Endothelial cell of umbilical vein (primary cell): ENCODE measurements around the gene TMEM179B. TPM values are rescaled to one million over a fixed set of nuclear protein-coding genes. Genes with fewer than 3 reads are reported as not detected.

Experiments used
- BruUV-seq: library from RNA; stranded (reverse); fragments of 400-500 nt; replicated peaks from 2 replicates; lab custom pipeline; 2021; lab: Mats Ljungman, UMichigan
- CTCF ChIA-PET: fragments of 300-600, 350-600 bp; sonication (Branson Sonifier 250); formaldehyde crosslinking; loops from one replicate; lab custom pipeline; 2021; ENCODE audit warnings: antibody characterized with exemption, inconsistent platforms; lab: Charles Lee
- POLR2A ChIA-PET: fragments of 300-600, 350-600 bp; sonication (Branson Sonifier 250); formaldehyde crosslinking; loops from one replicate; lab custom pipeline; 2021; ENCODE audit warnings: antibody characterized with exemption, inconsistent platforms; lab: Charles Lee
- DNase-seq: peaks from one replicate; pipeline ENCODE4 v3.0.0-alpha.2; 2011; ENCODE audit warnings: low read depth, low spot score
- FAIRE-seq: peaks from 2 replicates; lab custom pipeline; 2011; peaks lifted over from hg19 to GRCh38; lab: Jason Lieb, UNC
- H2AFZ ChIP-seq: 2 replicates; pipeline ENCODE4 v1.6.0; 2012; ENCODE audit warnings: low read depth, low read length, control low read depth, inconsistent platforms
- H3K27ac ChIP-seq: 2 replicates; pipeline ENCODE4 v1.5.1; 2011; ENCODE audit warnings: low read depth, mild to moderate bottlenecking, control low read depth, low read length, moderate library complexity; ENCODE audit not compliant: insufficient read depth
- H3K27me3 ChIP-seq, 2 experiments: 2 replicates each; pipeline versions ENCODE4 v1.6.0 to v1.6.1; 2011; ENCODE audit warnings: low read length in 2 of 2, mixed read lengths in 1 of 2; ENCODE audit not compliant: control insufficient read depth in 2 of 2, insufficient read depth in 2 of 2
- H3K36me3 ChIP-seq, 2 experiments: 2 replicates in 1 of 2; 3 replicates in 1 of 2; pipeline ENCODE4 v1.5.1; 2011; ENCODE audit warnings: low read length in 2 of 2, mild to moderate bottlenecking in 1 of 2, moderate library complexity in 1 of 2; ENCODE audit not compliant: control insufficient read depth in 2 of 2, insufficient read depth in 2 of 2; ENCODE audit errors: extremely low read depth in 1 of 2
- H3K4me1 ChIP-seq: 3 replicates; pipeline ENCODE4 v1.5.1; 2011; ENCODE audit warnings: mild to moderate bottlenecking, low read length; ENCODE audit not compliant: control insufficient read depth, insufficient read depth; ENCODE audit errors: extremely low read depth
- H3K4me2 ChIP-seq: 2 replicates; pipeline ENCODE4 v1.6.1; 2011; ENCODE audit warnings: low read length, control low read depth, mixed read lengths; ENCODE audit not compliant: insufficient read depth
- H3K4me3 ChIP-seq, 3 experiments: fragments of 200-600 bp in 1 of 3; sonication (generic), shearing (Covaris generic) in 1 of 3; replicated peaks in 1 of 3; 2 replicates each; pipeline ENCODE4 v1.5.1; 2011 to 2016; ENCODE audit warnings: control low read depth in 3 of 3, low read length in 3 of 3, mild to moderate bottlenecking in 2 of 3, inconsistent platforms in 1 of 3, low read depth in 1 of 3, moderate library complexity in 1 of 3; ENCODE audit not compliant: insufficient read depth in 1 of 3
- H3K79me2 ChIP-seq: 2 replicates; pipeline ENCODE4 v1.6.0; 2012; ENCODE audit warnings: low read length, inconsistent platforms; ENCODE audit not compliant: control insufficient read depth, insufficient read depth
- H3K9ac ChIP-seq: replicated peaks from 2 replicates; pipeline ENCODE3; 2011; ENCODE audit warnings: low read length, control low read depth; ENCODE audit not compliant: insufficient read depth; ENCODE audit errors: extremely low read depth
- H3K9me1 ChIP-seq: replicated peaks from 3 replicates; pipeline ENCODE4 v1.6.0; 2011; ENCODE audit warnings: mild to moderate bottlenecking, low read length; ENCODE audit not compliant: control insufficient read depth, insufficient read depth; ENCODE audit errors: extremely low read depth
- H3K9me3 ChIP-seq: replicated peaks from 2 replicates; pipeline ENCODE4 v1.5.1; 2012; ENCODE audit warnings: low read length, inconsistent platforms; ENCODE audit not compliant: control insufficient read depth, insufficient read depth
- H4K20me1 ChIP-seq: replicated peaks from 2 replicates; pipeline ENCODE3; 2011; ENCODE audit warnings: mild to moderate bottlenecking, low read length; ENCODE audit not compliant: control insufficient read depth, insufficient read depth; ENCODE audit errors: extremely low read depth
- CTCF ChIP-seq, 2 donors: IDR thresholded peaks; 1 replicate in 1 of 2; 2 replicates in 1 of 2; pipeline ENCODE4 v1.5.1; 2011; ENCODE audit warnings: low read length in 2 of 2, mild to moderate bottlenecking in 2 of 2, moderate library complexity in 2 of 2, control low read depth in 1 of 2, inconsistent platforms in 1 of 2, low read depth in 1 of 2; ENCODE audit not compliant: insufficient read depth in 1 of 2; ENCODE audit errors: extremely low read depth in 1 of 2
- EZH2 ChIP-seq: IDR thresholded peaks from 2 replicates; pipeline ENCODE4 v1.6.1; 2012; ENCODE audit warnings: borderline replicate concordance, low read depth, mild to moderate bottlenecking, moderate library complexity, low read length, inconsistent platforms; ENCODE audit not compliant: severe bottlenecking
- FOS ChIP-seq: IDR thresholded peaks from 2 replicates; pipeline ENCODE4 v1.6.1; 2011; ENCODE audit warnings: mild to moderate bottlenecking, low read length, moderate library complexity, borderline replicate concordance; ENCODE audit not compliant: insufficient read depth
- GATA2 ChIP-seq: IDR thresholded peaks from 2 replicates; pipeline ENCODE4 v1.7.0; 2011; ENCODE audit warnings: low read depth, mild to moderate bottlenecking, moderate library complexity, mixed read lengths, low read length; ENCODE audit not compliant: insufficient read length, insufficient read depth
- JUN ChIP-seq: IDR thresholded peaks from 2 replicates; pipeline ENCODE4 v1.6.1; 2011; ENCODE audit warnings: borderline replicate concordance, low read depth; ENCODE audit not compliant: insufficient read length, insufficient read depth
- MAX ChIP-seq: IDR thresholded peaks from 2 replicates; pipeline ENCODE4 v1.6.1; 2011; ENCODE audit not compliant: insufficient read depth, insufficient read length
- MYC ChIP-seq: IDR thresholded peaks from one replicate; pipeline ENCODE4 v1.6.1; 2011; ENCODE audit warnings: mild to moderate bottlenecking, low read depth, low read length
- POLR2A ChIP-seq: IDR thresholded peaks from 2 replicates; pipeline ENCODE4 v1.6.1; 2012; ENCODE audit warnings: low read depth, mild to moderate bottlenecking, control low read depth, low read length
- POLR2AphosphoS5 ChIP-seq: IDR thresholded peaks from 2 replicates; pipeline ENCODE4 v1.6.1; 2012; ENCODE audit warnings: low read depth, mild to moderate bottlenecking, control low read depth, low read length, moderate library complexity; ENCODE audit not compliant: insufficient read depth
- dilution Hi-C: fragments of 300-500 bp; cut with MboI; formaldehyde crosslinking; loops from one replicate; pipeline ENCODE4 v1.15.0; 2019; ENCODE audit warnings: low sequenced_read_pairs; ENCODE audit not compliant: extremely low pct_ligation_motif_present
- intact Hi-C: fragments of 100-400 bp; cut with micrococcal nuclease; formaldehyde crosslinking; loops from one replicate; pipeline ENCODE4 v1.10.0; 2022
- polyA plus RNA-seq, 4 experiments: library from polyadenylated mRNA; depleted of rRNA in 3 of 4; stranded (reverse) in 3 of 4; unstranded in 1 of 4; fragments of >200 nt; gene quantifications; 2 replicates each; pipeline versions ENCODE4 v1.2.1 to v1.2.3, GENCODE V29; 2011 to 2012; ENCODE audit warnings: missing spikeins in 1 of 4
- total RNA-seq: library from RNA; stranded (reverse); gene quantifications from 2 replicates; pipeline ENCODE4 v1.2.3, GENCODE V29; 2021

TMEM179B gene
- total and polyA plus RNA-seq, 2 donors (not counting 3 experiments of a cell fraction or from before 2014, with no cell fraction given): 27.6 to 102 TPM

GRCh38 chr11:62778441-62778840 lies 8.8 kb upstream of the TMEM179B start:
- Histone ChIP-seq H3K27me3 (no peaks in the 10 kb centered on the region), H2AFZ (no peak overlapping the region), H3K4me1 (no peaks in the 10 kb centered on the region), H3K4me2 (no peak overlapping the region), H3K9ac (no peak overlapping the region), H3K79me2 (no peaks in the 10 kb centered on the region), H3K9me3 (no peaks in the 10 kb centered on the region), H3K9me1 (no peaks in the 10 kb centered on the region), H3K4me3 (no peak overlapping the region), H3K36me3 (peaks cover 0 to 25% of the 10 kb centered on the region in 2 experiments), H3K27ac (no peak overlapping the region), H4K20me1 (no peaks in the 10 kb centered on the region)
- FAIRE-seq (no peak), DNase-seq (no peak)
- dilution Hi-C loops: no loop called here
- TF ChIP-seq MAX (no peak), POLR2AphosphoS5 (no peak), GATA2 (no peak), MYC (no peak), JUN (no peak), EZH2 (no peak), POLR2A (no peak), CTCF (IDR thresholded peaks at IDR 0.05; ENCODE audit: extremely low read depth in 1 of 2, insufficient read depth in 1 of 2, low read depth in 1 of 2, low read length in 2 of 2) (no peak), FOS (no peak)
- CTCF ChIA-PET: interaction anchor here (5.2 kb wide), 1 partner anchor 7 kb away, joined by 41 read pairs; no protein-coding TSS in a partner anchor
- POLR2A ChIA-PET: no interaction called here
- intact Hi-C loops: no loop called here
- BruUV-seq: no TSS peak
